ENCODE measurements around the gene UBALD1. TPM values are rescaled to one million over a fixed set of nuclear protein-coding genes. Genes with fewer than 3 reads are reported as not detected.

UBALD1 gene
- total RNA-seq, 1 donor from 2014 or later: 31.0 TPM

GRCh38 chr16:4583906-4584305 is 30.8 kb downstream of the UBALD1 start:
- Mint-ChIP-seq H3K27me3 (ENCODE audit: unreplicated experiment) (peaks cover 2% of the 10 kb centered on the region), H3K9me3 (ENCODE audit: unreplicated experiment) (no peaks in the 10 kb centered on the region)
- DNase-seq (ENCODE audit: low spot score): no peak

GRCh38 chr16:4580250-4580649 is 34.4 kb downstream of the UBALD1 start:
- TF ChIP-seq CTCF (IDR thresholded peaks at IDR 0.05; ENCODE audit: unreplicated experiment): no peak
- no peaks in the 10 kb centered on the region for H3K36me3 Mint-ChIP-seq (ENCODE audit: low read depth, unreplicated experiment)
- H3K9me3 Mint-ChIP-seq (ENCODE audit: unreplicated experiment): no peaks in the 10 kb centered on the region
- no peaks in the 10 kb centered on the region for H3K4me1 Mint-ChIP-seq (ENCODE audit: unreplicated experiment)
- no peak overlapping the region for H3K4me3 Mint-ChIP-seq (ENCODE audit: unreplicated experiment)
- DNase-seq (ENCODE audit: low spot score): no peak
- H3K27ac Mint-ChIP-seq (ENCODE audit: unreplicated experiment): no peak overlapping the region
- no peaks in the 10 kb centered on the region for H3K27me3 Mint-ChIP-seq (ENCODE audit: unreplicated experiment)

More at GRCh38 chr16:4583906-4584305, 30.8 kb downstream of the UBALD1 start:
- Mint-ChIP-seq H3K4me3 (ENCODE audit: unreplicated experiment) (no peak overlapping the region), H3K27ac (ENCODE audit: unreplicated experiment) (no peak overlapping the region), H3K4me1 (ENCODE audit: unreplicated experiment) (peaks cover 9% of the 10 kb centered on the region), H3K36me3 (ENCODE audit: low read depth, unreplicated experiment) (no peaks in the 10 kb centered on the region)
- no peak for TF ChIP-seq CTCF (IDR thresholded peaks at IDR 0.05; ENCODE audit: unreplicated experiment)

GRCh38 chr16:4578961-4579530 is 35.6 kb downstream of the UBALD1 start:
- Mint-ChIP-seq H3K4me3 (ENCODE audit: unreplicated experiment) (no peak overlapping the region), H3K36me3 (ENCODE audit: low read depth, unreplicated experiment) (no peaks in the 10 kb centered on the region), H3K27ac (ENCODE audit: unreplicated experiment) (no peak overlapping the region), H3K9me3 (ENCODE audit: unreplicated experiment) (no peaks in the 10 kb centered on the region), H3K27me3 (ENCODE audit: unreplicated experiment) (peaks cover 2% of the 10 kb centered on the region), H3K4me1 (ENCODE audit: unreplicated experiment) (no peaks in the 10 kb centered on the region)
- no peak for DNase-seq (ENCODE audit: low spot score)
- no peak for TF ChIP-seq CTCF (IDR thresholded peaks at IDR 0.05; ENCODE audit: unreplicated experiment)

- Mint-ChIP-seq H3K4me1 (ENCODE audit: unreplicated experiment) (no peaks in the 10 kb centered on the region), H3K36me3 (ENCODE audit: low read depth, unreplicated experiment) (no peaks in the 10 kb centered on the region), H3K27ac (ENCODE audit: unreplicated experiment) (no peak overlapping the region)
Measured at GRCh38 chr16:4576008-4576407, 38.7 kb downstream of the UBALD1 start.

More at GRCh38 chr16:4576008-4576407, 38.7 kb downstream of the UBALD1 start:
- Mint-ChIP-seq H3K9me3 (ENCODE audit: unreplicated experiment) (no peaks in the 10 kb centered on the region), H3K27me3 (ENCODE audit: unreplicated experiment) (peaks cover 2% of the 10 kb centered on the region), H3K4me3 (ENCODE audit: unreplicated experiment) (no peak overlapping the region)
- no peak for TF ChIP-seq CTCF (IDR thresholded peaks at IDR 0.05; ENCODE audit: unreplicated experiment)
- no peak for DNase-seq (ENCODE audit: low spot score)
